Putamen (tissue), 1 donor: ENCODE measurements around the gene SLC4A9.
"Not testable (repeated sequence)": the region's sequence is repeated elsewhere in the genome, so short reads cannot be mapped to it uniquely, and the experiment has no call there.

ENCODE experiments used
- DNase-seq: peaks from one replicate; pipeline ENCODE4 v3.0.0-alpha.2; 2016; ENCODE audit warnings: low spot score

Gene SLC4A9

DNA sequence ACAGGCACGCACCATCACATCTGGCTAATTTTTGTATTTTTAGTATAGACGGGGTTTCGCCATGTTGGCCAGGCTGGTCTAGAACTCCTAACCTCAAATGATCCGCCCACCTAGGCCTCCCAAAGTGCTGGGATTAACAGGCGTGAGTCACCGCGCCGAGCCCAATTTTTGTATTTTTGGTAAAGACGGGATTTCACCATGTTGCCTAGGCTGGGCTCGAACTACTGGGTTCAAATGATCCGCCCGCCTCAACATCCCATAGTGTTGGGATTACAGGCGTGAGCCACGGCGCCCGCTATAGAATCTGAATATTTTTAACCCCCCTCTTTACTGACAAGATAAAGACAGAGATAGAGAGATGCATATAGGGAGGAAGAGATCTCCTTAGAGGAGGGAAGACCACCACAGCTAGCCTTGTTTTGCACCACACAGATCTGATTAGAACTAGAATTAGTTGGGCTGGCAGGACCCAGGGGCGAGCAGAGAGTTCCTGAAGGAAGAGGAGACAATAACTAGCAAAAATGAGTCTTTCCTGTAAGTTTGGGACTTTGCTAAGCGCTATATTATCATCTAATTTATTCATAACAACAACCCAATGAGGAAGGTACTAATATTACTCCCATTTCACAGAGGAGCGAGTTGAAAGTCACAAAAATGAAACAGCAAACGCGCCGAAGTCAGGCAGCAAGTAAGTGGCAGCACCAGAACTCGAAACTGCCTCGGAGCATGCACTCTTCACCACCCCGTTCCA is 40.2 kb downstream of the SLC4A9 start:
- no peak for DNase-seq

- DNase-seq: peak; percentile 96
These were observed 40.9 kb downstream of the SLC4A9 start for GRCh38 chr5:140400730-140401361.

- DNase-seq: peak; percentile 100
These were observed 41.6 kb downstream of the SLC4A9 start, which contains the start of gene ANKHD1 for GRCh38 chr5:140401362-140402257. Gene ANKHD1, plus strand, starts transcription at chr5:140401833. Its CDS starts 135 bp downstream, at chr5:140401968.

- DNase-seq: peak; percentile 21
These were observed 42.5 kb downstream of the SLC4A9 start for GRCh38 chr5:140402258-140403074.

DNA sequence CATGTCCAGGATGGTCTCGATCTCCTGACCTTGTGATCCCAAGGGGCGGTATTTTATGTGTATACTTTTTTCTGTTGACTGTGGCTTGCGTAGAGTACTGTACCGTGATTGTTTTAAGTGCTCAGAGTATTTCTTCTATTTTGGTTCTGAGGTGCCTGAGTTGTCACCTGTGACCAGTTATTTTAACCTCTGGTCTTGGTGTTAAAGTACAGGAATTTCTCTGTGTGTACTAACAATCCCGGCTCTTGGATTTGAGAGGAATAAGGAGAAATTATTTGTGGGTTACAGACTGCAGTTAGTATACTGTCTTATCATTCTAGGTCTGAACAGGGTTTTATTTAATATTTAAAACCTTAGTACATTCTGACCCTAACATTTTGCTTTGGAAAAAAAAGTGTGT is 43.6 kb downstream of the SLC4A9 start:
- DNase-seq: no peak

GRCh38 chr5:140408750-140409241 is 48.8 kb downstream of the SLC4A9 start:
- DNase-seq: no peak

DNA sequence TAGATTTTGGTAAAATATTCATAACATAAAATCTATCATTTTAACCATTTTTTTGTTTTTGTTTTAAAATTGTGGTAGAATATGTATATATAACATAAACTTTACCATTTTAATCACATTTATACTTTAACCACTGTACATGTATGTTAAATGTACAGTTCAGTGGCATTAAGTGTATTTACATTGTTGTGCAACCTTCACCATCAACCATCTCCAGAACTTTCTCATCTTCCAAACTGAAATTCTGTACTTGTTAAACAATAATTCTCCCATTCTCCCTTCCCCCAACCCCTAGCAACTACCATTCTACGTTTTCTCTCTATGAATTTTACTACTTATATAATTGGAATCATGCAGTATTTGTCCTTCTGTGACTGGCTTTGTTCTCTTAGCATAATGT is 53.2 kb downstream of the SLC4A9 start:
- DNase-seq: no peak

DNA sequence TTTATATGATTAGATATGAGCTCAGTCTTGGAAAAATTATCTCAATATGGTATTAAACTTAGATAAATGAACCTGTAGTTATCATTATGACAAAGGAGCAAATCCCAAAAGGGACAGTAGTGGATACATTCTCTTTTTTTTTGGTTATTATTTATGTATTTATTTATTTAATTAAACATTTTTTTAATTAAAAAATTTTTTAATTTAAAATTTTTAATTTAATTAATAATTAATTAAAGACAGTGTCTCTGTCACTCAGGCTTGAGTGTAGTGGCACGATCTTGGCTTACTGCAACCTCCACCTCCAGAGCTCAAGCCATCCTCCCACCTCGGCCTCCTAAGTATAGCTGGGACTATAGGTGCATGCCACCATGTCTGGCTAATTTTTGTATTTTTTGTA is 57.2 kb downstream of the SLC4A9 start:
- no peak for DNase-seq

DNA sequence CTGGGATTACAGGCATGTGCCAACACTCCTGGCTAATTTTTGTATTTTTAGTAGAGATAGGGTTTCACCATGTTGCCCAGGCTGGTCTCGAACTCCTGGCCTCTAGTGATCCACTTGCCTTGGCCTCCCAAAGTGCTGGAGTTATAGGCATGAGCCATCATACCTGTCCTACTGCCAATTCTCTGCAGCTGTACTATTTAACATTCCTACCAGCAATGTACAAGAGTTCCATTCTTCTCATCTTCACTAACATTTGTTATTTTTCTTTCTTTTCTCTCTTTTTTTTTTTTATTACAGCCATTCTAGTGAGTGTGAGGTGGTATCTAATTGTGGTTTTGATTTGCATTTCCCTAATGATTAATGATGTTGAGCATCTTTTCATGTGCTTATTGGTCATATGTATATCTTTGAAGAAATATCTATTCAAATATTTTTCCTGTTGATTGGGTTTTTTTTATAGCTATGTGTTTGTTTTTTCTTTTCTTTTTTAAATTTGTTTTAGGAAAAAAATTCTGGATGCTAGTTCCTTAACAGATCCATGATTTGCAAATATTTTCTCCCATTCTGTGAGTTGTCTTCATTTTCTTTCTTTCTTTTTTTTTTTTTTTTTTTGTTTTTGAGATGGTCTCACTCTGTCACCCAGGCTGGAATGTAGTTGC is 59.0 kb downstream of the SLC4A9 start:
- DNase-seq: no peak

- no peak for DNase-seq
These were observed 60.2 kb downstream of the SLC4A9 start for GRCh38 chr5:140420226-140420570.

DNA sequence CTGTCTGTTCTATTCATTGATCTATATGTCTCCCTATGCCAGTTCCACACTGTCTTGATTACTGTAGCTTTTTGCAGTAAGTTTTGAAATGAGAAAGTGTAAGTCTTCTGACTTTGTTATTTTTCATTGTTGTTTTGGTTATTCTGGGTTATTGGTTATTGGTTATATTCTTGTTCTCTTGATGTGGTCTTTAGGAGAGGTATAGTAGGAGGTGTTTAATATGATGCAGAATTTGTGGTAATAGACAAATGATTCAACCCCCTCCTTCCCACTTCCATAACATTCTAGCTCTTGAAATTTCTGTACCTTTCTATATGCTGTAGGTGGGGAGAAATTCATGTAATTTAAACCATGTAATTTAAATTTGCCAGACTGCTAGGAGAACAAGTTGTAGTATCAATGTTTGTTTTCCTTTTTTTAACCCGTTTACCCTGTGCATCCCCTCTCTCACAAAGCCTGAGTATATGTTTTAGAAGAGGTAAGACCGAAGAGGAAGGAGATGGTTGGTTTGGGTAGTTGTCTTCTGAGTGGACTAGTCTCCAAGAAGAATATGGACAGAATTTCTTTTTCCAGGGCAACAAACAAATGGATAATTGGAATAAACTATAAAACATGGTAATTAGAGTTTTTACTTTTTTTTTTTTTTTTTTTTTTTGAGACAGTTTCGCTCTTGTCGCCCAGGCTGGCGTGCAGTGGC is 60.8 kb downstream of the SLC4A9 start:
- no peak for DNase-seq

DNA sequence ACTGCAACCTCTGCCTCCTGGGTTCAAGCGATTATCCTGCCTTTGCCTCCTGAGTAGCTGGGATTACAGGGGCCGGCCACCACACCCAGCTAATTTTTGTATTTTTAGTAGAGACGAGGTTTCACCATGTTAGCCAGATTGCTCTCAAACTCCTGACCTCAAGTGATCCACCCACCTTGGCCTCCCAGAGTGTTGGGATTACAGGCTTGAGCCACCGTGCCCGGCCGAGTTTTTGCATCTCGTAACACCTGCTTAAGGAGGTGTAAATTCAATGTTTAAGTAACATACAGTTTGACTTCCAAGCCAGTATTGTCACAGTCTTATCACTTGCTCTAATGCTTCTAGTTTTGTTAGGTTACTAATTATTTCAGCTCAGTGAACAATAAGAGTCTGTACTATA is 61.4 kb downstream of the SLC4A9 start:
- not testable (repeated sequence) for DNase-seq

- DNase-seq: no peak
These were observed 63.6 kb downstream of the SLC4A9 start for GRCh38 chr5:140423609-140424008.

GRCh38 chr5:140424135-140424534 is 64.1 kb downstream of the SLC4A9 start:
- DNase-seq: no peak
